Thyroid gland (tissue), 4 donors: ENCODE data around the gene TMPRSS13.

ENCODE experiments used
- POLR2A ChIP-seq, 2 donors: fragments of 450-650 bp; IDR thresholded peaks; one replicate each; pipeline ENCODE4 v1.6.1; 2017; ENCODE audit warnings: antibody characterized with exemption in 2 of 2, mild to moderate bottlenecking in 2 of 2, moderate library complexity in 1 of 2
- TF ChIP-seq, protein P1 (sequence below), 6 experiments: fragments of 200-600 bp in 3 of 6; fragments of 450-650 bp in 3 of 6; sonication (generic) in 3 of 6; IDR thresholded peaks; one replicate each; pipeline ENCODE4 v1.5.1; 2016 to 2019; ENCODE audit warnings: antibody characterized with exemption in 6 of 6, mild to moderate bottlenecking in 2 of 6, inconsistent platforms in 1 of 6, moderate library complexity in 1 of 6

DNA sequence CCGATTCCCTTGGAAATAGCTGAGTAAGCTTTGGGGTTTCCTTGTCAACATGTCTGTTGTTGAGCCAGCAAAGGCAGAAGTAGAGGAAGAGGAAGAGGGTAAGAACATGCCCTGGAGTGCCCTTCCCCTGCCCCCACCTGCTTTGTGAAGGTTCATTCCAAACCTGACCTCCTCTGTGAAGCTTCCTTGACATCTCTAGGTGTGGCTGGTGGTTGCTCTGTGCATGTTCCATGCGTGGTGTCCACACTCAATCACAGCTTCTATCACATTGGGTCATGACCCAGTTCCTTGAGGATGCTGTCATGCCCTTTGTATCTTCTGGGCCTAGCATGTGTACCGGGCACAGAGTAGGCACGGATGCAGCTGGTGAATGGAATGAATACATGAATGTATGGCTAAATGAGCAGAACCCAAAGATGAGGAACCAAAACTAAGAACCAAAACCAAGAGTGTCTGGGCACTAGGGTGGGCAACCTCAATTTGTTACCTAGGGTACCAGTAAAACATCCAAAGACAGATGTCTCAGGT lies 29.0 kb downstream of the TMPRSS13 start:
- TF ChIP-seq, protein P1, sequence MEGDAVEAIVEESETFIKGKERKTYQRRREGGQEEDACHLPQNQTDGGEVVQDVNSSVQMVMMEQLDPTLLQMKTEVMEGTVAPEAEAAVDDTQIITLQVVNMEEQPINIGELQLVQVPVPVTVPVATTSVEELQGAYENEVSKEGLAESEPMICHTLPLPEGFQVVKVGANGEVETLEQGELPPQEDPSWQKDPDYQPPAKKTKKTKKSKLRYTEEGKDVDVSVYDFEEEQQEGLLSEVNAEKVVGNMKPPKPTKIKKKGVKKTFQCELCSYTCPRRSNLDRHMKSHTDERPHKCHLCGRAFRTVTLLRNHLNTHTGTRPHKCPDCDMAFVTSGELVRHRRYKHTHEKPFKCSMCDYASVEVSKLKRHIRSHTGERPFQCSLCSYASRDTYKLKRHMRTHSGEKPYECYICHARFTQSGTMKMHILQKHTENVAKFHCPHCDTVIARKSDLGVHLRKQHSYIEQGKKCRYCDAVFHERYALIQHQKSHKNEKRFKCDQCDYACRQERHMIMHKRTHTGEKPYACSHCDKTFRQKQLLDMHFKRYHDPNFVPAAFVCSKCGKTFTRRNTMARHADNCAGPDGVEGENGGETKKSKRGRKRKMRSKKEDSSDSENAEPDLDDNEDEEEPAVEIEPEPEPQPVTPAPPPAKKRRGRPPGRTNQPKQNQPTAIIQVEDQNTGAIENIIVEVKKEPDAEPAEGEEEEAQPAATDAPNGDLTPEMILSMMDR (IDR thresholded peaks at IDR 0.05) = no peak
- TF ChIP-seq POLR2A (IDR thresholded peaks at IDR 0.05) = no peak
